Activated CD8-positive, alpha-beta memory T cell treated with anti-CD3 and anti-CD28 coated beads for 48 hours (primary cell): Measurements from ENCODE around the gene NTRK3.
"Not testable (repeated sequence)": the region's sequence is repeated elsewhere in the genome, so short reads cannot be mapped to it uniquely, and the experiment has no call there.

Experiments used
- DNase-seq, 3 experiments: peaks; one replicate each; pipeline ENCODE4 v3.0.0-alpha.2; 2020; ENCODE audit warnings: low read depth in 2 of 3, low spot score in 2 of 3

Gene NTRK3

DNA sequence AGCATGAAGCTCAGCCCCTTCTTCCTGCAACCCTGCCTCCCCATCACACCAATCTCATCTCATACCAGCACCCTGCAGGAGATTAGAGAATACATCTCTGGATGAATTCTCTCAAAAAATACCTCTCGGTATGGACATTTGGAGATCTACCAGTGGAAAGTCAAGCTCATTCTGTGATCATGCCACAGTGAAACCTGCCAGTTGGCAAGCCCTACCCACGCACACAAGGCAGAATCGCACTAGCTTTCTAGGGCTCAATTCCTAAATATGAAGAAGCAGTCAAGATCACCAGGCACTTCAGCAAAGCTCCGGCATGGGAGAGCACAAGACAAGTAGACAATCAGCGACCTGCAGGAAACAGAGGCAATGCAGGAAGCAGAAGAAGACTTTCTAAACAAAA lies 221.2 kb downstream of the NTRK3 start:
- DNase-seq: no peak

- DNase-seq: not testable (repeated sequence)
These were observed 223.1 kb downstream of the NTRK3 start for GRCh38 chr15:88033421-88033820.

GRCh38 chr15:88032787-88033186 lies 223.8 kb downstream of the NTRK3 start:
- no peak for DNase-seq

DNA sequence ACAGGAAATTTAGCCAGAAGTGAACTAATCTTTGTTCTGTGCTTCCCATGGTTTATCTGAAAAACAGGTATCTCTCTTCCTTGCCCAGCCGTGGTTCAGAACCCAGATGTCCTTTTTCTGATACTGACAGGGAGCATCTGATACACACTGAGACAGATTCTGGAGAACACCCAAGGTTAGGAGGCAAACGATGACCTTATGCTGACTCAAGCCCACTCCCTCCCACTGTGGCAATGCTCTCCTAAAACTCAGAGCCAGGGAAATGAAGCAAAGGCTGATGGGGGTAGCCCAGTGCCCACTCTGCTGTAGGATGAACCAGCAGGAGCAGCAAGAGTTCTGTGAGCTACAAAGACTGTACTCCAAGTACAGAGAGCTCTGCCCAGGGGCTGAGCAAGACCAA lies 225.1 kb downstream of the NTRK3 start:
- DNase-seq: no peak

DNA sequence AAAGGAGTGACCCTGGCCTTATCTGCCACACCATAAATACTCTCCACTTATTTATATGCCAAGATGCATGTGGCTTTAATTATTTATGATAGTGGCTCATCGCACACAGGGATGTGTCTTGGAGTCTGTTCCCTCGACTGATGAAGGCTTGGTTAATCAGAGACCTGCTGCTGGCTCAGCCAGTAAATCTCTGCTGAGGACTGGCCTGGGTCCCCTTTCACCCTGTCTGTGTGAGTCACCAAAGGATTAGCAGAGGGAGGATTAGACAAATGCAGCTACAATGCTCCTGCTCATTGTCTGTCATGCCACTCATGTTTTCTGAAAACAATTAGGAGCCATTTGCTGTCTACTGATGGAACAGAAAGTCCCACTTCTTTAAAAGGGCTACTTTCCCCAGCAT lies 226.8 kb downstream of the NTRK3 start:
- DNase-seq: no peak

DNA sequence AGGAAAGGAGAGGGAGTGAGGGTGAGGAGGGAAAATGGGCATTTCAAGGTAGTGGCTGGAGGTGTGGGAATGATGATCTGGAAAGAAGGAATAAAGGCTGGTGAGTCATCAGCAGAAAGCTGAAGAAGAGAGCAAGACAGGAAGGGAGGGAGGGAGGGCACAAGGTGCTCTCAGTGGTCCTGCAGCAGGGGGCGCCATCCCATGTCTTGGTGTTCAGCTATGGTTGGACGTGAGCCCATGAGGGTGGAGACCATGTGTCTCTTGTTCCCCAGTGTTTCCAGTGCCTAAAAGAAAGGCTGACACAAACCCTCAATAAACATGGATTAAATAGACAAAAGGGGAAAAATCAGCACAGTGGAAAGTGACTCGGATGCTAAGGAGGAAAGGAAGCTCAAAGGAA lies 228.5 kb downstream of the NTRK3 start:
- no peak for DNase-seq

GRCh38 chr15:88023914-88024313 lies 232.6 kb downstream of the NTRK3 start:
- DNase-seq: no peak

- DNase-seq: no peak
These were observed 233.8 kb downstream of the NTRK3 start for GRCh38 chr15:88022716-88023115.

- DNase-seq: no peak
These were observed 234.9 kb downstream of the NTRK3 start for GRCh38 chr15:88021601-88022000.

- no peak for DNase-seq
These were observed 235.7 kb downstream of the NTRK3 start for GRCh38 chr15:88020806-88021205.

DNA sequence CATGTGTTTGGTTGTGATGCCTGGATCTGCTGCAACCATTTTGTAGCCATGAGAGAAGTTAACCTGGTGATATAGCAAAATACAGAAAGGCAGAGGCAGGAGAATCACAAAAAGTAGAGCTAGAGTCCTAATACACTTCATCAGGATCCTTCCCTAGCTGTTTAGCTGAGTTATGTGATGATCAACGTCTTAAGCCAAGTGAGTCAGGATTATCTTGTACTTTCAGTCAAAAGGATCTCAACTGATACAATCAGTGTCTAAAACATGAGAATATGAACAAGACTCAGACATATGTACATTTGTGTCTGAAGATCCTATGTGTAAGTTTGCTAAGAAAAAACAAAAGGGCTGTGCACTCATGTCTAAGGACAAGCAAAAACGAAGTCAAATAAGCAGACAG lies 236.9 kb downstream of the NTRK3 start:
- no peak for DNase-seq

DNA sequence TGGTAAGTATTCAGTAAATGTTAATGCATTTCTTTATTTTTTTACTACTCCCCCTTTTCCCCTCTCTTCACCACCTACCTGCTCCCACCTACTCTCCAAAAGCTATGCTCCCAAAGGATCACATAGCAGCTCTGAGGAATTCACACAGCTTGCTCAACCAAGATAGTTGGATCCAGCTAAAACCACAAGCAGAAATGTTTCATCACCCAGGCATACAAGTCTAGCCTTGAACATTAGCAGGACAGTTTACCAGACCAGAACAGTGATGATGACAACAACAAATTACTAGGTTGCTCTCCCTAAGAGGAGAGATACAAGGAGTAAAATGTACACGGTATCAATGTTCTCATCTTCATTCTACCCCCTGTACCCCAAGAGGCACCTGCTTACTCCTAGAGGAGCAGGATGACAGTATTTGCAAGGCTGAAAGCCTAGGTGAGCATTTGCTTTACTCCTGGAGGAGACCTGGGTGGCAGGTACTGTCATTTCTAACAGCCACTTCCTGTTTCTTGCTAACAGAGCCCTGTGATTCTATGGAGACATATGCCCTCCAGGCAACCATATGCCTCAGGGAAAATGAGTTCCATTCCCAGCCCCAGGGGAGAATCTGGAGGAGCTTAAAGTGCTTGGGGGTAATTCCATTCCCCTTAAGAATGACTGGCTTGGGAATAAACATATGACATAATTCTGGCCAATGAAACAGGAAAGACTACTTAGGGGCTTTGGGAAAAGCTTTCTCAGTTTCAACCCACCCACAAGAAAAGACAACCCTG lies 237.5 kb downstream of the NTRK3 start:
- DNase-seq: no peak

GRCh38 chr15:88017753-88018152 lies 238.8 kb downstream of the NTRK3 start:
- no peak for DNase-seq

DNA sequence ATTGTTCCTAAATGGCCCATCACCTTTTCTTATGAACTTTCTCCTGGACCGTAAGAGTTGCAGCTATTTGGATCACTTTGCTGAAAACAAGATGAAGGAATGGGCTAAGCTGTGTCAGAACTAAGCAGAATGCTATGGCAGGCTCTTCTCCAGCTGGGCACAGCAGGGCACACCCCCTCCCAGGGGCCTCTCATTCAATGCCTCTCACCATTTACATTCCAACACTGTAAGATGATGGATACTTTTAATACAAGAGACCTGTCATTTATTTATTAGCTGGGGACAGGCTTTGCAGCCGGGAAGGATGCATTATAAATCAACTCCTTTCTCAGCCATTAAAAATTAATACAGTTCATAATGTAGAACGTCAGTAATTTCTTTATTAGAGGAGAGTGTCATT lies 240.1 kb downstream of the NTRK3 start:
- DNase-seq: no peak

- DNase-seq: no peak
These were observed 241.2 kb downstream of the NTRK3 start for GRCh38 chr15:88015228-88015860.

- no peak for DNase-seq
These were observed 241.9 kb downstream of the NTRK3 start for GRCh38 chr15:88014454-88015160.

- DNase-seq: no peak
These were observed 243.4 kb downstream of the NTRK3 start for GRCh38 chr15:88013111-88013510.

DNA sequence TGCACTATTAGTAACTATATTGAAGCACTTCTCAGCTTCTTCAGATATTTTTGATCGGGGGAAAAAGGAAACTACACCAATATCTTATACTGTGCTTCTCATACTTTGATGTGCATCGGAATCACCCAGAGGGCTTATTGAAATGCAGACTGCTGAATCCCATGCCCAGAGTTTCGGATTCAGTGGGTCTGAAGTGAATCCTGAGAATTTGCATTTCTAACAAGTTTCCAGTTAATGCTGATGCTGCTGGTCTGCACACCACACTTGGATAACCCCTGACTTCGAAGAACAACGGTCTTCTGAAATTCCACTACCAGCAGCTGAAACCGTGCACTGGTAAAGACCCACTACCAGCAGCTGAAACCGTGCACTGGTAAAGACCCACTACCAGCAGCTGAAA lies 243.9 kb downstream of the NTRK3 start:
- DNase-seq: no peak

DNA sequence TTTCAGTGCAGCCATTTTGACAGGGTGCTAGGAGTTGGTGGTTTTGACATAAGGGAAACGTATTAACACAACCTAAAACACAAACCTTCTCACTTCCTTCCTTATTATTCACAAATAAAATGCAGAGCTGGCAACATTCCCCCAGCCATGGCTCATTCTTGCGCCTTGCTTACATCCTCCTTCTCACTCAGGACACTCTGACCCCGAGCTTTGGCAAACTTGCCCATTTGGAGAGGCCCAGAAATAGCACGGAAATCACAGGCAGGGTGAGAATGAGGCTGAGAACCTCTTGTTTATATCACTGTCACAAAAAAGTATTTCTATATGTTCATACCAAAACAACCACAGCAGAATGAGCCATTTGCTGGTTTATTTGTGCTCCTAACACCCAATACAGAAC lies 244.3 kb downstream of the NTRK3 start:
- DNase-seq: no peak

GRCh38 chr15:88011533-88011932 lies 245.0 kb downstream of the NTRK3 start:
- DNase-seq: no peak

GRCh38 chr15:88006146-88006545 lies 250.4 kb downstream of the NTRK3 start:
- DNase-seq: no peak

DNA sequence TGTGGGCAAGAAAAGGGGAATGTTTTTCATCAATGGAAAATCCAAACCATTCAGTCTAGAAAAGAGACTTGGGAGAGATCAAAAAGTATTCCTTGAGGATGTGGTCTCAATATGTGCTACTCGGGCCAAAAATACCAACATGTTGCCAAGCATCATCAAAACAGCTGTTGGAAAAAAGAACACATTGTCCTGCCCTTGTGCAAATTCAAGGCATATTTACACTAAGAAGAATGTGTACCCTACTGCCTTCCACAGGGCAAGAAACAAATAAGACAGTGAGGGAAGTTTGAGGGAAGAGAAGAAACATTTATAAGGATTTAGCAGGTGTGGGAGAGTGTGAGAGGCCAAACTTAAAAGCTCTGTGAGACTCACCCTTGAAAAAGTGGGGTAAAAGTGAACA lies 252.1 kb downstream of the NTRK3 start:
- no peak for DNase-seq
